Epidermal melanocyte (primary cell): ENCODE measurements around the gene ATP6V0A4.
"Not testable (repeated sequence)": the region's sequence is repeated elsewhere in the genome, so short reads cannot be mapped to it uniquely, and the experiment has no call there.

ENCODE experiments used
- DNase-seq: peaks from one replicate; pipeline ENCODE4 v3.0.0; 2011; ENCODE audit warnings: low spot score; ENCODE audit not compliant: insufficient read length

The ATP6V0A4 gene

DNA sequence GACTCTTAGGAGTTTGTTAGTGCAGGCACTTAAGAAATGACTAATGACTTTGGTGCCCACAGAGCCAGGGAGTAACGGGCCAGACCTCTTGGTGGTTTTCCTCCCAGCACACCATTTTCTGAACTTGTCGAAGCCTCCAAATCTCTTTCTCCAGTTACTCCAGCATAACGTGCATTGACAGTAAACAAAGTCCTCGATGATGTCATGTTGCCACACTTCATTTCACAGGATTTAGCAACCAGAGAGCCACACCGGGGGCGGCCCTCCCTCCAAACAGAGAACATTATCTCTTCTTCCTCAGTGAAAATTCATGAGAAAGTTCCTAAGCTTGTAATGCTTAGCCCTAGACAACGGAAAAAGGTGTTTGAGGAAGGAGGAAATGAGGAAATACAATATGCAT, 92.8 kb downstream of the ATP6V0A4 start:
- DNase-seq, result no peak

DNA sequence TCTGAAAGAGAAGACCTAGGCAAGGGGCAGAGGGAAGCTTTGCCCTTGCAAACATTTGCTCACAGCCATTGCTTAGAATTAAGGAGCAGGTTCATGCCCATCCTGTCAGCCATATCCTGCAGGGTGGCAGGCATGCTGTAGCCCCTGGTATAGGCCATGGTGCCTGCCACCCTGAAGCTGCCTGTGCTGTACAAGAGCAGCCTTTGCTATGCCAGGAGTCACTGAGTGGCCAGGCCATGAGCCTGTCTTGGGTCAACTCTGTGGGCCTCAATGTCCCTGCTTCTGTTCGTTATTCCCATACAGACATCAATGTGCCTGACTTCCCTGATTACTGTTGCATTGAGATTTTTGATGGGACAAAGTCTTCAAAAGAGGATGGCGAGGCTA, 96.5 kb downstream of the ATP6V0A4 start:
- no peak for DNase-seq

DNA sequence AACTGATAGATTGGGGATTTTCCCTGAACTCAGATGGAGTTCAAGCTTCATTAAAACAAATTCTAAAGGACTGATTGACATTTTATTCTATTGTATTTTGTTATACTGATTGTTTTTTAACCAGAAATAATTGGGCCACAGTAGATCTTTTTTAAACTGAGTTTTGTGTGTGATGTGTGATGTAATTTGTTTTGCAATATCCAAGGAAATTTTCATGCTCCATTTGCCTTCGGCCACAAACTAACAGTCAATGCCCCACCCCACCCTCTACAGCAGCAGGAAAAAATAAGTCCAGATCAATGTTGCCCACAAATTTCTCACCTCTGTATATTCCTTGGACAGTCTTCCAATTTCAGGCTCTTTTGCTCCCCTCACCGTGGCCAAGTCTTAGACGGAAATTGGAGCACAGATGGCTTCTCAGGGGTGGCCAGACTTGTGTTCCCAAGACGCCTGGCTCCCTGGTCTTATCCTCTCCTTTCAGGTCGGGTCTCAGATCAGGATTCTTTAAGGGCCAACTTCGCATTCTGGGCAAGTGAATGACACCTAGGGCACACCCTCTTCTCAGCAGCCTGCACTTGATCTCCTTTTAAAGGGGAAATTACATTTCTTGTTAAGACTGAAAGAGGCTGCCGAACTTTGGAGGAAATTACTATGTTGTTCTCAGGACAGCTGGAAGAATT, 97.0 kb downstream of the ATP6V0A4 start, which contains the start of gene SVOPL:
SVOPL (minus strand) TSS at position 506 of the 680 bp plus-strand sequence. CDS start 22,317 bp downstream, outside the sequence.
- no peak for DNase-seq

DNA sequence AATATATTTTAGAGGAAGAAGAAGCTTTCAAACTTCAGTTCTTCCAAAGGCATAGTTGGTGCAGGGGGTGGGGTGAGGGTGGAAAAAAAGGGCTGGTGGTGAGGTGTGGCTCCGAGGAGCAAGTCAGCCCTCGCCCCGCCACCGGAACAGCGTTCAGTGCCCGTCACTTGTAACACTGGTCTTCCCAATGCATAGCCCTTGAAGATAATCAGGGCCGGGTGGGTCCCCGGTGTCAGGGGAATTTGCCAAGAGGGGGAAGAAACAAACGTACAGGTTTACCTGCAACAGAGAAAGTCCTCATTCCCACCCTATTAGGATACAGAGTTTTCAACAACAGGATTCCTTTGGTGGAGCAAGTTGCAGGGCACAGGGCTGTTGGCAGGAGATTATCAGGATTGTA, 98.3 kb downstream of the ATP6V0A4 start:
- DNase-seq, result no peak

DNA sequence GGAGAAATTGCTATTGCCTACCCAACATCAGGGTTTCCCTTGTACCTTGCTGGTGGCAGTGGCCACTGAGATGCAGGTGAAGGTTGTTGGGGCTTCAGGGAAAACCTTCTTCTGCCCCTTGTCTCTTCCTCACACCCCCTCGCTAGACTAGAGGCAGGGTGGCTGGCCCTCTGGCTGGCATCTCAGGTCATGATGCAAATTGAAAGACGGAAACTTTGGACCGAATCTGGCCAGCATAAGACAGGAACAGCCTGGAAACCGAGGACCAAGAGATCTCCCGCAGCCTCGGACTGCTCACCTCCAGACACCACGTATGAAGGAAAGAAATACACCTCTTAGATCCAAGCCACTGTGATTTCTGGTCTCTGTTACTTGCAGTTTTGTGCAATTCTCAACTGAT, 99.7 kb downstream of the ATP6V0A4 start:
- no peak for DNase-seq

DNA sequence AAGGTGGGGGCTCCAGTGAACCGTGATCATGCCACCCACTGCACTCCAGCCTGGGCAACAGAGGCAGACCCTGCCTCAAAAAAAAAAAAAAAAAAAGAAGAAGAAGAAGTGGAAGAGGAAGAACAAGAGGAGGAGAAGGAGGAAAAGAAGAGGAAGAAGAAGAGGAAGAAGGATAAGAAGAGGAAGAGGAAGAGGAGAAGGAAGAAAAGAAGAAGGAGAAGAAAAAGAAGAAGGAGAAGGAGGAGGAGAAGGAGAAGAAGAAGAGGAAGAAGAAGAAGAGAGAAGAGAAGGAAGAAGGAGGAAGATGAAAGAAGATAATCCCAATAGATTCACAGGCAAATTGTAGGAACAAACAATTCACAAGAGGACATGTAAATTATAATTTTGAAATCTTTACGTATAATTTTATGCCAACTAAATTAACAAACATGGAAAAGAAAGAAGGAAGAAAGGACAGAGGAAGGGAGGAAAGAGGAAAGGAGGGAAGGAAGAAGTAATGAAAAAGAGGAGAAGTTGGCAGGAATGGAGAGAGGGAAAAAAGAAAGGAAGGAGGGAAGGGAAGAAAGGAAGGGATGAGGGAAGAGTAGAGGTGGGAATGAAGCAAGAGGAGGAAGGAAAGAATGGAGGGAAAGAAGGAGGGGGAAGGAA, 100.3 kb downstream of the ATP6V0A4 start:
- no peak for DNase-seq

DNA sequence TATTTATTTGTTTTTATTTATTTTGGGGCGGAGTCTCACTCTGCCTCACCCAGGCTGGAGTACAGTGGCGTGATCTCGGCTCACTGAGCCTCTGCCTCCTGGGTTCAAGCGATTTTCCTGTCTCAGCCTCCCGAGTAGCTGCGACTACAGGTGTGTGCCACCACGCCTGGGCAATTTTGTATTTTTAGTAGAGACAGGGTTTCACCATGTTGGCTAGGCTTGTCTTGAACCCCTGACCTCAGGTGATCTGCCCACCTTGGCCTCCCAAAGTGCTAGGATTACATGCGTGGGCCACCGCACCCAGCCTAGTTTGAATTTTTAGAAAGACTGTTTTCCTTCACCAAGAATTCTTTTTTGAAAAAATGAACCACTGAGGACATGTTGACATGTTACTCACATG, 102.2 kb downstream of the ATP6V0A4 start:
- DNase-seq, result not testable (repeated sequence)

DNA sequence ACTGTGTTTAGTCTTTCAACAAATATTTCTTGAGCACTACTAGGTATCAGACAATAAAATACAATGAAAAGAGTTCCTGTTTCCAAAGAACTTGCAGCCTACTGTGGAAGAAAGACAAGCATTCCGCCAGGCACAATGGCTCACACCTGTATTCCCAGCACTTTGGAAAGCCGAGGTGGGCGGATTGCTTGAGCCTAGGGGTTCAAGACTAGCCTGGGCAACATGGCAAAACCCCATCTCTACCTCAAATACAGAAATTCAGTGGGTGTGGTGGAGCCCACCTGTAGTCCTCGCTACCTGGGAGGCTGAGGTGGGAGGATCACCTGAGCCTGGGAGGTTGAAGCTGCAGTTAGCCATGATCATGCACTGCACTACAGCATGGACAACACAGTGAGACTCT, 102.9 kb downstream of the ATP6V0A4 start:
- DNase-seq, result no peak

DNA sequence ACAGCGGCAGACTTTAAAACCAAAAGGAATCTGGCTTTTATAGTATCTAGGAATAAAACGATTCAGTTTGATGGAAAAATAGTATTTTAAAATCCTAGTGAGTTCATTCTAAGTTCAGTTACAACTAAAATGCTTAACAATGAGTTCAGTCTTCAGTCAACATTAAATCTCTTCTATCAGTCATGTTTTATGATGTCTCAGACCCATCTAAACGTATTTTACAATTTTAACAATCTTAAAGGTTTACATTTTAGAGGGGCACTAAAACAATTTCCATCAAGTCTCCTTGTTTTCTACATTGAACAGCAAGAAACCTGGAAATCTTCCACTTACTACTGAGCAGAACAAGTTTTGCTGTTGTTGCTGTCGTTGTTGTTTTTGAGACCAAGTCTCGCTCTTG, 106.8 kb downstream of the ATP6V0A4 start:
- no peak for DNase-seq

DNA sequence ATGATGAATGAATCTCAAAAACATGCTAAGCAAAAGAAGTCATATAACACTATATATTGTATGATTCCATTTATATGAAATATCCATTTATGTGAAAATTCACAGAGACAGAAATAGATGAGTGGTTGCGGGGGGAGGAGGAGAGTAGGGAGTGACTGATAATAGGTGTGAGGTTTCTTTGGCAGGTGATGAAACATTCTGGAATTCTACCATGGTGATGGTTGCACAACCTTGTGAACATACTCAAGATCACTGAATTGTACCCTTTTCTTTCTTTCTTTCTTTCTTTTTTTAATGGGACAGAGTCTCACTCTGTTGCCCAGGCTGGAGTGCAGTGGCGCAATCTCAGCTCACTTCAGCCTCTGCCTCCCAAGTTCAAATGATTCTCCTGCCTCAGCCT, 107.5 kb downstream of the ATP6V0A4 start:
- no peak for DNase-seq

DNA sequence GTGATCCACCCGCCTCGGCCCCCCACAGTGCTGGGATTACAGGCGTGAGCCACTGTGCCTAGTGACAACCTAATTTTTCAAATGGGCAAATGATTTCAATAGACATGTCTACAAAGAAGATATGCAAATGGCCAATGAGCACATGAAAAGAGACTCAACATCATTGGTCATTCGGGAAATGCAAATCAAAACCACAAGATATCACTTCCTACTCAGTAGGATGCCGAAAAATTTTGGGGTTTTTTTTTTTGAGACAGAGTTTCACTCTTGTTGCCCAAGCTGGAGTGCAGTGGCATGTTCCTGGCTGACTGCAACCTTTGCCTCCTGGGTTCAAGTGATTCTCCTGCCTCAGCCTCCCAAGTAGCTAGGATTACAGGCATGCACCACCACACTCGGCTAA, 110.0 kb downstream of the ATP6V0A4 start:
- DNase-seq, result not testable (repeated sequence)

DNA sequence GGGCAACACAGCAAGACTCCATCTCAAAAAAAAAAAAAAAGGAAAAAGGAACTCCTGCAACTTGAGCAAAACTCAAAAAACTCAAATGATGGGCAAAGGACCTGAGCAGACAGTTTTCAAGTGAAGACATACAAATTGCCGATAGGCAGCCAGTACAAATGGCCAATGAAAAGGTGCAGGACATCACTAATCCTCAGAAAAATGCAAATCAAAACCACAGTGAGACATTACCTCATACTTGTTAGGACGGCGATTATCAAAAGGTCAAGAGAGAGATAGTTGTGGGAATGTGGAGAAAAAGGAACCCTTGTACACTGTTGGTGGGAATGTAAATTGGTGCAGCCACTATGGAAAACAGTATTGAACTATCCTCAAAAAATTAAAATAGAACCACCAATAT, 113.7 kb downstream of the ATP6V0A4 start:
- DNase-seq, result no peak

DNA sequence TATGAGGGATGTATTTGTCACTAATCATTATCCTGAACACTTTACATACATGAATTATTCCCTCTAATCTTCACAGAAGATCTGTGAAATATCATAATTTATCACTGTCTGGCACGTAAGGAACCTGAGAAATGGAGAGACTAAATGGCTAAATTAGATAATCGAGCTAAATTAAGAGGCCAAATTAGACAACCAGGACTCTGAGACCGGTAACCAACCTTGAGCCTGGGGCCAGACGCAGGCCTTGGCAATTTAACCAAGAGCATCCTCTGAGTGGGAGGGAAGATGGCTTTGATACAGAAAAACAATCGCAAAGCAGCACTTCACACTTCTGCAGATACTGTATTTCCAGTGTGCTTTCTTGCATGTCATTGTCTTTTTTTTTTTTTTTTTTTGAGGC, 118.2 kb downstream of the ATP6V0A4 start:
- no peak for DNase-seq

DNA sequence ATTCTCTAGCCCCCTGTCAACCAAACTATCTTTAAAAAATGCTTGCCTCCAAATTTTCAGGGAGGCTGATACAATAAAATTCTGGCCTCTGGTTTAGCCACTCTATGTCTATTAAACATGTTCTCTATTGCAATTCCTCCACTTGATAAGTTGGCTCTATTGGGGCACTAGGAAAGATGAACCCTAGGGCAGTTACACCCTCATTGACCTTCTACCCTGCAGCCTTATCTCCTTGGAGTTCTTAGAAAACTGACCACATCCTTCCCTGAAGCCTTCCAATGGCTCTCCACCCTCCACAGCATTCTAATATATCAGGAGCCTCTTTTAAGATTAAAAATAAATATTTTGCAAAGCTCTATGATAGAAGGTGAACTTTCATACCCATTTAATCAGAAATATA, 127.4 kb downstream of the ATP6V0A4 start:
- DNase-seq, result no peak

DNA sequence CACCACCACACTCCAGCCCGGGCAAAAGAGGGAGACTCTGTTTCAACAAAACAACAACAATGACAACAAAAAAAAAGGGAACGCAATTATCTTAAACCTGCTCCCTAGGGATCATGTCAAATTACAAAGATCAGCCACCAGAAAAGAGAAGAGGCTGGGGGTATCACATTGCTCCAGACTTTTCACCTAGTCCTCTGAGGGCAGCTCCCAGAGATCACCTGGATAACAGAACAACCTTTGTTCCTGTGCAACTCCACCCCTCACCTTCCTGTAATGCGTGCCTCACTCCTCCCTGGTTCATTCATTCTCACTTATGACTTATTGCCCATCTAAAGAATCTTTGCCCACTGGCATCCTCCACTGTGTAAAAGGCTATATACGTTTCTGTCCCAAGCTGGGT, 128.6 kb downstream of the ATP6V0A4 start:
- no peak for DNase-seq

DNA sequence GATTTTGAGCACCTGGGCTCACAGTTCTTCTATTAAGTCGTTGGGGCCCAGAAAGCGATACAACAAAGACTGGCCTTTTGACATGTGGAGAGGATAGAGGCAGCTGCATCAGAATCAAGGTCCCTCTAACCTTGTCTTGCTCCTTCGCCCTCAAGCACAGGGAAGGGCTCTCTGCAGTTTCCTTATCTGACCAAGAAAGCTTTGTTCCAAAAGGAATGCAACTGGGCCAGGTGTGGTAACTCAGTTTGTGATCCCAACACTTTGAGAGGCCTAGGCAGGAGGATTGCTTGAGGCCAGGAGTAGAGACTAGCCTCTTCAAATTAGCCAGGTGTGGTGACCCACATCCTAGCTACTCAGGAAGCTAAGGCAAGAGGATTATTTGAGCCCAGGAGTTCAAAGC, 129.1 kb downstream of the ATP6V0A4 start:
- DNase-seq, result no peak

DNA sequence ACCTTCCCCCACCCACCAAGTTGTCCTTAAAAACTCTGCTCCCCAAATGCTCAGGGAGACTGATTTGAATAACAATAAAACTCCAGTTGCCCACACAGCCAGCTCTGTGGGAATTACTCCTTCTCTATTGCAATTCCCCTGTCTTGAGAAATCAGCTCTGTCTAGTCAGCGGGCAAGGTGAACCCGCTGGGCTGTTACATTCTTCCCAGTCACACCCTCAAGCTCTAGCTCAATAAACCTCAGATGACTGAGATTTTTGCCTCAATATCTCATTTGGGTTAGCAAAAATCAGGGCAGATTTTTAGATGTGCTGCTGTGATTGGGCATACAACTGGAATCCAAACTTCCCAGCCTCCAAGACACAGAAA, 129.8 kb downstream of the ATP6V0A4 start:
- no peak for DNase-seq

DNA sequence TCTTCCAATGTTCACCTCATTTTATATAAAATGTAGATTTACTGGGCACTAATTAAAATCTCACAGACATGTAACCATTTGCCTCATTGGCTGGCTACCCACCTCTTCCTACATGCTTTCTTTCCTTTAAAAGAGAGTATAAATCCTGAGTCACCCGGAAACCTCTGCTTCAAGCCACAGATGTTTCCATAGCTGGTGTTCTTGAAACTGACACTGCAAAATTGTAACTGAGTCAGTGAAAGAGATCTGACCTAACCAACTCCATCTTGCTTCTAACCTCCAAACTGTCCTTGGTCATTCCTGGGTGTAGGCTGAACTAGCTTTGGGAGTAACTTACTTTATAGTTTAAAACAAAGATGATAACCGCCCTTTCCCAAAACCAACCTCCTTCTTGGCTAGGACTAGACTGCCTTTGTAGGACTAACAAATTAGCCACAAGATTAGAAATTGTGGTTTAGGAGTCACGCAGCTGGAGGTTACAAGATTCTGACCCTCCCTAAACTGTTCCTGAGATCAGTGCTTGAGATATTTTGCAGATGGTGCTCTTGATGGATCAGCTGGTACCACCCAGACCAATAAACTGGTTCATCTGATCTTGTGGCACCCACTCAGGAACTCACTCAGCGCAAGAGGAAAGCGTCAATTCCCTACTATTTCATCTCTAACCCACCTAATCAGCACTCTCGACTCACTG, 130.3 kb downstream of the ATP6V0A4 start:
- DNase-seq, result no peak

DNA sequence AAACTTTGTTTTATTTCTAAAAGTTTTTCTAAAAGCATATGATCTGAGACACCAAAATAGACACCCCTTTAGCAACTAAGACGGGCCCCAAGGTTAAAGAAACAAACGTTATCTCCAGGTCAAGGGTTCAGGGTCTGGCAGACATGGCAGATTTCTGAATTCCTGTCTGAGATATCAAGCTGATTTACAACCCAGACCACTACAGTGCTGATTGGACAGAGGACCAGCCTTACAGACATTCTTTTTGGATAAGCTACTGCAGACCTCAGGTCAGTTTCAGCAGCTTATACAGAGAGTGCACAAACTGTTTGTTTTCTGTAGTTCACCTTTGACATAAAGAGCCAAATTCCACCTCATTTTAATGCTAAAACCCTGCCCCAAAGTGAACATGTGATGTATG, 131.6 kb downstream of the ATP6V0A4 start:
- DNase-seq, result no peak

DNA sequence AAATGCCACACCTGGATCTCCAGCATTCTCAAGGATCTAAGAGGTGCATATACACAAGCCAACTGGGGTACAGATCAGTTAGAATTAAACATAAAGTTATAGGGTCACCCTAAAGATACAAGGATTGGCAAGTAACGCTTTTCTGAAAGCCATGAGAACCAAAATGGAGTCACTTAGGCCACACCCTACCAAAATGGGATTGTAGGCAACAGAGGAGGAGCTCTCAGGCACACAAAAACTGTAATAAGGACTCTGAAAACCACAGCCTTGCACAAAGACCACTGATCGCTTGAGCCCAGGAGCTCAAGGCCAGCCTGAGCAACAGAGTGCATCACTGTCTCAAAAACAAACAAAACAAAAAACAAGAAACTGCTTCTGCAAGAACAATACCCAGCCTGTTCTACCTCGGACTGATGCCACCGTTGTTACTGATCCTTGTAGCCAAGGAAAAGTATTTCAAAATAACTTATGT, 132.3 kb downstream of the ATP6V0A4 start:
- no peak for DNase-seq

DNA sequence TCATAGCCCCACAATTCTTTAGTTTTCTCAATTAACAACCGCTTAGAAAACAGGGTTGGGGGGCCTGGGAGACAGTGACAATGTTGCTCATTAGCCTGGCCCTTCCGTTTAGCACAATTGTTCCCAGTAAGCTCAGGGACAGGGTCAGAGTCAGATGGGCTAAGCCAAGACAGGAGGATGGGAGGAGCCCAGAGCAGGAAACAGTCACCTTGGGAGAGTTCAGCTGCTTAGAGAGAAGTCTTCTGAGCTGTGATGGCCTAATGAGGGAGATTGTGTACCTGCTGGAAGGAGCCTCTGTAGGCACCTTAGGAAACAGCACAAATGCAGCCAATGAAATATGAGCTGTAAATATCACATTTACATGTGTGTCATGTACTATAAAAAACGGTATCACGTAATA, 132.7 kb downstream of the ATP6V0A4 start:
- DNase-seq, result no peak
